Activated naive CD4-positive, alpha-beta T cell (primary cell): Measurements from ENCODE around the gene WDR13.
"Not testable (repeated sequence)": the region's sequence is repeated elsewhere in the genome, so short reads cannot be mapped to it uniquely, and the experiment has no call there.

Source experiments
- DNase-seq, 4 experiments: peaks; one replicate each; lab custom pipeline; 2025; lab: John Stamatoyannopoulos, UW

WDR13 gene

GRCh38 chrX:48597353-48598264, at the start of gene WDR13:
TSS of gene WDR13 (plus strand) at chrX:48597492. CDS start at chrX:48597997, 505 bp downstream.
- peak; percentile 43 to 84 (median 76) for DNase-seq

GRCh38 chrX:48548871-48549270, 48.4 kb upstream of the WDR13 start:
- DNase-seq: no peak

- not testable (repeated sequence) for DNase-seq
These were observed 41.5 kb upstream of the WDR13 start for GRCh38 chrX:48555731-48556325.

GRCh38 chrX:48558271-48558670, 39.0 kb upstream of the WDR13 start:
- no peak for DNase-seq

GRCh38 chrX:48559636-48560035, 37.7 kb upstream of the WDR13 start:
- no peak for DNase-seq

- DNase-seq: no peak
These were observed 37.2 kb upstream of the WDR13 start for GRCh38 chrX:48560056-48560455.

- DNase-seq: no peak
These were observed 36.6 kb upstream of the WDR13 start for GRCh38 chrX:48560681-48561080.

- DNase-seq: no peak
These were observed 27.3 kb upstream of the WDR13 start for GRCh38 chrX:48569958-48570357.

GRCh38 chrX:48573690-48574269, 23.5 kb upstream of the WDR13 start:
- DNase-seq: peak in 2 of 4 experiments; percentile 5 to 13

- peak; percentile 63 to 88 (median 74) for DNase-seq
These were observed 22.7 kb upstream of the WDR13 start, which contains the start of gene RBM3 for GRCh38 chrX:48574270-48575266. TSS of gene RBM3 (plus strand) at chrX:48574484. CDS start at chrX:48575181, 697 bp downstream.

GRCh38 chrX:48575642-48576041, 21.6 kb upstream of the WDR13 start:
- no peak for DNase-seq

- no peak for DNase-seq
These were observed 21.2 kb upstream of the WDR13 start for GRCh38 chrX:48576108-48576507.

- DNase-seq: no peak
These were observed 18.6 kb upstream of the WDR13 start for GRCh38 chrX:48578661-48579128.

GRCh38 chrX:48579259-48579658, 18.0 kb upstream of the WDR13 start:
- DNase-seq: no peak

GRCh38 chrX:48580662-48581061, 16.6 kb upstream of the WDR13 start:
- DNase-seq: no peak

GRCh38 chrX:48584698-48585097, 12.6 kb upstream of the WDR13 start:
- no peak for DNase-seq

- no peak for DNase-seq
These were observed 7.7 kb upstream of the WDR13 start for GRCh38 chrX:48589482-48590162.

- no peak for DNase-seq
These were observed 6.8 kb upstream of the WDR13 start for GRCh38 chrX:48590203-48591103.

GRCh38 chrX:48591255-48591791, 6.0 kb upstream of the WDR13 start:
- no peak for DNase-seq
